ENCODE measurements around the gene RAD51B. TPM values are rescaled to one million over a fixed set of nuclear protein-coding genes. Genes with fewer than 3 reads are reported as not detected.

Gene RAD51B
- total RNA-seq, 1 experiment from 2014 or later = 8.5 TPM

DNA sequence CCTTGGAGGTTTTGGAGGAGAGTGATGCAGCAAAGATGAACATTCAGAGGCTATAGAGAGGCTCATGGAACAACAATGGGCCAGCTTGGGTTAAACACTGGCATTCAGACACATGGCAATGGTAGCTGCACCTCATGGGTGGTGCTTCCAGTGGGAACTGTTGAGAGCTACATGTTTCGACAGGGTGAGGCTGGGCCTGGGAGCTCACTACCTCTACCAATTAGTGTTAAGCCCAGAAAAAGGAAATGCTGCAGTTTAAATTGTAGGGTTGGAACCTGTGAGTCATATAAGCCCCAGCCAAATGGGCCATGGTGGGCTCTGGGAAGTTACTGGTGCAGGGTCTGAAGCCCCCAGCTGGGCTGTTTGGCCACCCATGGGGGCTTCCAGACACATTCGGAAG is 693.6 kb downstream of the RAD51B start:
- BruUV-seq (replicated peaks) = no TSS peak
- Histone ChIP-seq H3K4me3 (ENCODE audit: low read depth in 2 of 2, low read length in 2 of 2) (no peak overlapping the region), H3K36me3 (ENCODE audit: control insufficient read depth, insufficient read depth, low read length) (no peaks in the 10 kb centered on the region), H3K27me3 (ENCODE audit: control insufficient read depth, insufficient read depth, low read length) (no peaks in the 10 kb centered on the region), H3K9me3 (ENCODE audit: control insufficient read depth, insufficient read depth, low read depth, low read length) (no peaks in the 10 kb centered on the region), H3K27ac (ENCODE audit: low read length) (no peak overlapping the region; the same call in 1 of the 2 replicates), H3K4me1 (ENCODE audit: control insufficient read depth, insufficient read depth, low read length) (no peaks in the 10 kb centered on the region)
- ChIA-PET CTCF (interaction anchor here (0.6 kb wide), 1 partner anchor 189 kb away, joined by 3 read pairs; no protein-coding TSS in a partner anchor), POLR2A (no interaction called here)
- no peak for TF ChIP-seq TCF7L2 (IDR thresholded peaks at IDR 0.05; ENCODE audit: low read depth, low read length)
- TF ChIP-seq POLR2AphosphoS5 (IDR thresholded peaks at IDR 0.05; ENCODE audit: low read depth, low read length) = no peak
- no peak for TF ChIP-seq SIN3A (IDR thresholded peaks at IDR 0.05; ENCODE audit: borderline replicate concordance, insufficient read depth, low read depth, low read length)
- TF ChIP-seq, protein P1, sequence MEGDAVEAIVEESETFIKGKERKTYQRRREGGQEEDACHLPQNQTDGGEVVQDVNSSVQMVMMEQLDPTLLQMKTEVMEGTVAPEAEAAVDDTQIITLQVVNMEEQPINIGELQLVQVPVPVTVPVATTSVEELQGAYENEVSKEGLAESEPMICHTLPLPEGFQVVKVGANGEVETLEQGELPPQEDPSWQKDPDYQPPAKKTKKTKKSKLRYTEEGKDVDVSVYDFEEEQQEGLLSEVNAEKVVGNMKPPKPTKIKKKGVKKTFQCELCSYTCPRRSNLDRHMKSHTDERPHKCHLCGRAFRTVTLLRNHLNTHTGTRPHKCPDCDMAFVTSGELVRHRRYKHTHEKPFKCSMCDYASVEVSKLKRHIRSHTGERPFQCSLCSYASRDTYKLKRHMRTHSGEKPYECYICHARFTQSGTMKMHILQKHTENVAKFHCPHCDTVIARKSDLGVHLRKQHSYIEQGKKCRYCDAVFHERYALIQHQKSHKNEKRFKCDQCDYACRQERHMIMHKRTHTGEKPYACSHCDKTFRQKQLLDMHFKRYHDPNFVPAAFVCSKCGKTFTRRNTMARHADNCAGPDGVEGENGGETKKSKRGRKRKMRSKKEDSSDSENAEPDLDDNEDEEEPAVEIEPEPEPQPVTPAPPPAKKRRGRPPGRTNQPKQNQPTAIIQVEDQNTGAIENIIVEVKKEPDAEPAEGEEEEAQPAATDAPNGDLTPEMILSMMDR (IDR thresholded peaks at IDR 0.05) = no peak
- TF ChIP-seq REST (IDR thresholded peaks at IDR 0.05; ENCODE audit: insufficient read depth in 1 of 2, low read depth in 2 of 2, low read length in 1 of 2) = no peak
- DNase-seq (ENCODE audit: low read depth, low spot score) (no peak), ATAC-seq (no peak)
- intact Hi-C loops (cut with micrococcal nuclease; ENCODE audit: unreplicated experiment) (no loop called here), in situ Hi-C loops (cut with HindIII; ENCODE audit: low pct_unique_long_range_greater_than_20kb, low sequenced_read_pairs) (no loop called here)

GRCh38 chr14:68513838-68514607 is 694.4 kb downstream of the RAD51B start:
- BruUV-seq (replicated peaks) = no TSS peak
- no peak overlapping the region for H3K4me3 ChIP-seq (ENCODE audit: low read depth in 2 of 2, low read length in 2 of 2)
- ChIA-PET POLR2A (no interaction called here), CTCF (interaction anchor here (0.6 kb wide), 1 partner anchor 188 kb away, joined by 3 read pairs; no protein-coding TSS in a partner anchor)
- no peaks in the 10 kb centered on the region for H3K9me3 ChIP-seq (ENCODE audit: control insufficient read depth, insufficient read depth, low read depth, low read length)
- ATAC-seq (no peak), DNase-seq (ENCODE audit: low read depth, low spot score) (no peak)
- no peaks in the 10 kb centered on the region for H3K27me3 ChIP-seq (ENCODE audit: control insufficient read depth, insufficient read depth, low read length)
- H3K36me3 ChIP-seq (ENCODE audit: control insufficient read depth, insufficient read depth, low read length) = no peaks in the 10 kb centered on the region
- H3K4me1 ChIP-seq (ENCODE audit: control insufficient read depth, insufficient read depth, low read length) = no peaks in the 10 kb centered on the region
- no peak overlapping the region; the same call in 1 of the 2 replicates for H3K27ac ChIP-seq (ENCODE audit: low read length)
- in situ Hi-C loops (cut with HindIII; ENCODE audit: low pct_unique_long_range_greater_than_20kb, low sequenced_read_pairs) (no loop called here), intact Hi-C loops (cut with micrococcal nuclease; ENCODE audit: unreplicated experiment) (no loop called here)
- TF ChIP-seq TCF7L2 (IDR thresholded peaks at IDR 0.05; ENCODE audit: low read depth, low read length) = no peak
- TF ChIP-seq POLR2AphosphoS5 (IDR thresholded peaks at IDR 0.05; ENCODE audit: low read depth, low read length) = no peak
- TF ChIP-seq, protein P1 (IDR thresholded peaks at IDR 0.05) = no peak
- TF ChIP-seq REST (IDR thresholded peaks at IDR 0.05; ENCODE audit: insufficient read depth in 1 of 2, low read depth in 2 of 2, low read length in 1 of 2) = no peak
- no peak for TF ChIP-seq SIN3A (IDR thresholded peaks at IDR 0.05; ENCODE audit: borderline replicate concordance, insufficient read depth, low read depth, low read length)
